GM06990 (cell line): ENCODE data around the gene ZNF23.

ENCODE experiments used
- DNase-seq: peaks from one replicate; pipeline ENCODE4 v3.0.0-alpha.2; 2011; ENCODE audit not compliant: insufficient read length; ENCODE audit errors: extremely low read depth
- H3K27me3 ChIP-seq: replicated peaks from 2 replicates; pipeline ENCODE4 v1.6.0; 2011; ENCODE audit warnings: low read length; ENCODE audit not compliant: control insufficient read depth, insufficient read depth
- H3K36me3 ChIP-seq: 2 replicates; pipeline ENCODE4 v1.5.1; 2011; ENCODE audit warnings: low read length; ENCODE audit not compliant: control insufficient read depth, insufficient read depth
- H3K4me3 ChIP-seq: replicated peaks from 2 replicates; pipeline ENCODE4 v1.5.1; 2011; ENCODE audit warnings: low read depth, mild to moderate bottlenecking, control low read depth, low read length
- CTCF ChIP-seq: IDR thresholded peaks from 2 replicates; pipeline ENCODE4 v1.5.1; 2011; ENCODE audit warnings: low read length, control low read depth, mild to moderate bottlenecking, inconsistent platforms; ENCODE audit not compliant: insufficient read depth, poor library complexity, severe bottlenecking

ZNF23 gene

GRCh38 chr16:71423016-71423415 is 39.0 kb downstream of the ZNF23 start:
- DNase-seq, result no peak
- Histone ChIP-seq H3K4me3 (no peak overlapping the region), H3K27me3 (no peaks in the 10 kb centered on the region; the same call in 1 of the 2 replicates), H3K36me3 (no peaks in the 10 kb centered on the region)
- TF ChIP-seq CTCF, result no peak

GRCh38 chr16:71421911-71422310 is 40.1 kb downstream of the ZNF23 start:
- no peaks in the 10 kb centered on the region for H3K36me3 ChIP-seq
- peak; percentile 65 for TF ChIP-seq CTCF
- no peak overlapping the region for H3K4me3 ChIP-seq
- DNase-seq, result no peak
- H3K27me3 ChIP-seq, result no peaks in the 10 kb centered on the region; the same call in 1 of the 2 replicates

- Histone ChIP-seq H3K27me3 (peaks cover 3% of the 10 kb centered on the region; the same call in 1 of the 2 replicates), H3K4me3 (no peak overlapping the region), H3K36me3 (no peaks in the 10 kb centered on the region)
- no peak for DNase-seq
- no peak for TF ChIP-seq CTCF
Measured at GRCh38 chr16:71414038-71414437, 48.0 kb downstream of the ZNF23 start.

DNA sequence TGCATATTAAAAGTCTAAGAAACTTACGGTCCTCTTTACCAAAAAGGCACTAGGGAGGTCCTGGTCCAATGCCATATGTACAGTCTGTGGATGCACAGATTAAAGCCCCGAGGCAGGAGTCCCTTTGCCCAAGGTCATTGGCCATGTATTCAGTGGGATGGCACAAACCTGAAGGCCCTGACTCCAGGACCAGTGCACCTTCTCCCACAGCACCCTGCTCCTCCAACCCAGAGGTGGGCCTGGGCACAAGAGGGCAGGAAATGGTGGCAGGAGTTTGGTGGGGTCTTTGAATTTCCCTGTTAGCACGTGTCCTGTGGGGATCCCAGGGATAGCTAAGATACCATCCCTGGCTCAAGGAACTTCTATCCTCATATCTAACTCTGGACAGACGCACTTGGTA is 48.7 kb downstream of the ZNF23 start:
- DNase-seq, result no peak
- no peak overlapping the region for H3K4me3 ChIP-seq
- peaks cover 4% of the 10 kb centered on the region; the same call in 1 of the 2 replicates for H3K27me3 ChIP-seq
- no peak for TF ChIP-seq CTCF
- H3K36me3 ChIP-seq, result no peaks in the 10 kb centered on the region

DNA sequence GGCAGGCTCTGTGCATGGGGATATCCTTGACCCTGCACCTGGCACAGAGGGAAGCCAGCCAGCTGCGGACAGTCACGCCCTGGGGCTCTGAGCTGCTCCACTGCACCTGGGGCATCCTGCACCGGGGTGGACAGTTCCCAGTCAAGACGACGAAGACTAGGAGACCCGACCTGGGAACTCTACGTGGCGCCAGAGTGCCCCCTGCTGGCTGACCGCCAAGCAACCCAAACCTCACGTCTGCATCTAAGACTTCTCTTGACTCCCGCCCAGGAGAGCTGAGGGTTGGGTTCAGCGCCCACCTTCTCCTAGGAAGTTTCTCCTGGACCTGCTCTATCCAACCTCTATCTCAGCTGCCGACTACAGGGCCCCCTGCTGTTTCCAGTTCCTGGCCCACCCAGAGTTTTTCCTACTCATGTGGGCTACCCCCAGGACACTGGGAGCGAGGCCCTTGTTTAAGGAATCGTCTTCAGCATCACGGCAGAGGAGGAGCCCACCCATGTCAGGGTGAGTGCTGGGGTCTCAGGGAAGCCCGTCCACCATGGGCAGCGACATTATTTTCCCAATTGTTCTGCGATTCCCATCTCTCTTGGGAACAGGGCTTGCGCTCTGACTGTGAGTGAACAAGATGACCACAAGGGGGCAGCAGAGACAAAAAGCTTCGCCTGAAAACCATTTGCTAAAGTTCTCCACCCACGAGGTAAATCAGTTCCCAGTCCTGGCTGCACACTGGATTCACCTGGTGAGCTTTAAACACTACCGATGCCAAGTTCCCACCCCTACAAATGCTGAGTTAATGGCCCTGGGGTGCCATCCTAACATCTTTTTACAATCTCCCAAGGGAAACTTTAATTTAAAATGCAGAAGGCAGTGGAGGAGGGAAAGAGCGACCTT is 49.5 kb downstream of the ZNF23 start:
- peak; percentile 50 for DNase-seq
- Histone ChIP-seq H3K4me3 (no peak overlapping the region), H3K36me3 (no peaks in the 10 kb centered on the region), H3K27me3 (peaks cover 4% of the 10 kb centered on the region; the same call in 1 of the 2 replicates)
- peak; percentile 76 for TF ChIP-seq CTCF
